Measurements from ENCODE around the gene CEACAM18.

CEACAM18 gene

GRCh38 chr19:51525651-51526050 is 47.3 kb downstream of the CEACAM18 start:
- H3K4me2 ChIP-seq (ENCODE audit: low read length), result no peak overlapping the region
- no peaks in the 10 kb centered on the region for H4K20me1 ChIP-seq (ENCODE audit: control insufficient read depth, insufficient read depth, low read depth, low read length)
- H3F3A ChIP-seq (ENCODE audit: control insufficient read depth, insufficient read depth), result no peaks in the 10 kb centered on the region
- H3K4me1 ChIP-seq (ENCODE audit: control insufficient read depth, low read length), result no peaks in the 10 kb centered on the region
- H3K79me2 ChIP-seq (ENCODE audit: control insufficient read depth, low read length), result no peaks in the 10 kb centered on the region
- peaks cover 21% of the 10 kb centered on the region for H3K27me3 ChIP-seq (ENCODE audit: control insufficient read depth, low read length)
- H3K4me3 ChIP-seq (ENCODE audit: low read length), result no peak overlapping the region
- H3K9me3 ChIP-seq (ENCODE audit: control insufficient read depth, insufficient read depth, low read length), result no peaks in the 10 kb centered on the region
- no peak overlapping the region for H3K27ac ChIP-seq (ENCODE audit: low read depth, low read length)
- H3K9me2 ChIP-seq (replicated peaks; ENCODE audit: control insufficient read depth, low read length), result no peaks in the 10 kb centered on the region
- TF ChIP-seq EZH2phosphoT487 (IDR thresholded peaks at IDR 0.05; ENCODE audit: borderline replicate concordance, low read length) (no peak), CTCF (IDR thresholded peaks at IDR 0.05; ENCODE audit: low read depth, low read length, poor library complexity, severe bottlenecking) (no peak)
- no peaks in the 10 kb centered on the region for H3K36me3 ChIP-seq (ENCODE audit: control insufficient read depth, low read length)

GRCh38 chr19:51529301-51529700 is 51.0 kb downstream of the CEACAM18 start:
- no peak overlapping the region for H3K4me3 ChIP-seq (ENCODE audit: low read length)
- H4K20me1 ChIP-seq (ENCODE audit: control insufficient read depth, insufficient read depth, low read depth, low read length), result no peaks in the 10 kb centered on the region
- no peaks in the 10 kb centered on the region for H3K36me3 ChIP-seq (ENCODE audit: control insufficient read depth, low read length)
- H3K4me1 ChIP-seq (ENCODE audit: control insufficient read depth, low read length), result no peaks in the 10 kb centered on the region
- H3K27ac ChIP-seq (ENCODE audit: low read depth, low read length), result no peak overlapping the region
- H3K4me2 ChIP-seq (ENCODE audit: low read length), result no peak overlapping the region
- H3K79me2 ChIP-seq (ENCODE audit: control insufficient read depth, low read length), result no peaks in the 10 kb centered on the region
- no peaks in the 10 kb centered on the region for H3K9me3 ChIP-seq (ENCODE audit: control insufficient read depth, insufficient read depth, low read length)
- H3K9me2 ChIP-seq (replicated peaks; ENCODE audit: control insufficient read depth, low read length), result no peaks in the 10 kb centered on the region
- TF ChIP-seq CTCF (IDR thresholded peaks at IDR 0.05; ENCODE audit: low read depth, low read length, poor library complexity, severe bottlenecking) (no peak), EZH2phosphoT487 (IDR thresholded peaks at IDR 0.05; ENCODE audit: borderline replicate concordance, low read length) (no peak)
- H3F3A ChIP-seq (ENCODE audit: control insufficient read depth, insufficient read depth), result no peaks in the 10 kb centered on the region
- H3K27me3 ChIP-seq (ENCODE audit: control insufficient read depth, low read length), result peaks cover 16% of the 10 kb centered on the region

- H3K4me3 ChIP-seq (ENCODE audit: low read length), result no peak overlapping the region
- H3K27ac ChIP-seq (ENCODE audit: low read depth, low read length), result no peak overlapping the region
- H4K20me1 ChIP-seq (ENCODE audit: control insufficient read depth, insufficient read depth, low read depth, low read length), result no peaks in the 10 kb centered on the region
- H3K9me2 ChIP-seq (replicated peaks; ENCODE audit: control insufficient read depth, low read length), result no peaks in the 10 kb centered on the region
- peaks cover 21% of the 10 kb centered on the region for H3K27me3 ChIP-seq (ENCODE audit: control insufficient read depth, low read length)
- no peaks in the 10 kb centered on the region for H3K4me1 ChIP-seq (ENCODE audit: control insufficient read depth, low read length)
- TF ChIP-seq CTCF (IDR thresholded peaks at IDR 0.05; ENCODE audit: low read depth, low read length, poor library complexity, severe bottlenecking), result no peak
- TF ChIP-seq EZH2phosphoT487 (IDR thresholded peaks at IDR 0.05; ENCODE audit: borderline replicate concordance, low read length), result no peak
- no peak overlapping the region for H3K4me2 ChIP-seq (ENCODE audit: low read length)
- H3K9me3 ChIP-seq (ENCODE audit: control insufficient read depth, insufficient read depth, low read length), result no peaks in the 10 kb centered on the region
- no peaks in the 10 kb centered on the region for H3K79me2 ChIP-seq (ENCODE audit: control insufficient read depth, low read length)
- H3F3A ChIP-seq (ENCODE audit: control insufficient read depth, insufficient read depth), result no peaks in the 10 kb centered on the region
- H3K36me3 ChIP-seq (ENCODE audit: control insufficient read depth, low read length), result no peaks in the 10 kb centered on the region
These were observed 52.3 kb downstream of the CEACAM18 start for GRCh38 chr19:51530616-51531015.

All from DOHH2 (cell line).